GM12873 (cell line): ENCODE measurements around the gene CYB5R2.

Experiments
- CTCF ChIP-seq: IDR thresholded peaks from 2 replicates; pipeline ENCODE4 v1.5.1; 2012; ENCODE audit warnings: low read depth, mild to moderate bottlenecking, moderate library complexity, low read length, control low read depth; ENCODE audit not compliant: insufficient read depth; ENCODE audit errors: missing control alignments

CYB5R2 gene

GRCh38 chr11:7691759-7692350 is 18.6 kb upstream of the CYB5R2 start:
- TF ChIP-seq CTCF: no peak

- no peak for TF ChIP-seq CTCF
Measured at GRCh38 chr11:7690648-7691047, 17.3 kb upstream of the CYB5R2 start.

- TF ChIP-seq CTCF: no peak
Measured at GRCh38 chr11:7689239-7689638, 15.9 kb upstream of the CYB5R2 start.

GRCh38 chr11:7688238-7688826 is 15.0 kb upstream of the CYB5R2 start:
- peak; percentile 81 for TF ChIP-seq CTCF

GRCh38 chr11:7687386-7687785 is 14.1 kb upstream of the CYB5R2 start:
- no peak for TF ChIP-seq CTCF

GRCh38 chr11:7686761-7687160 is 13.5 kb upstream of the CYB5R2 start:
- TF ChIP-seq CTCF: no peak

GRCh38 chr11:7683571-7683970 is 10.3 kb upstream of the CYB5R2 start:
- TF ChIP-seq CTCF: no peak
